ENCODE data around the gene PPIP5K2. TPM values are rescaled to one million over a fixed set of nuclear protein-coding genes. Genes with fewer than 3 reads are reported as not detected.

PPIP5K2 gene
- total RNA-seq, 1 experiment from 2014 or later = 29.7 TPM

- CTCF ChIA-PET = no interaction called here
- Mint-ChIP-seq H3K4me3 (ENCODE audit: unreplicated experiment) (no peak overlapping the region), H3K4me1 (ENCODE audit: insufficient read depth, unreplicated experiment) (no peaks in the 10 kb centered on the region), H3K27me3 (ENCODE audit: insufficient read depth, unreplicated experiment) (no peaks in the 10 kb centered on the region), H3K9me3 (ENCODE audit: unreplicated experiment) (no peaks in the 10 kb centered on the region), H3K36me3 (ENCODE audit: insufficient read depth, unreplicated experiment) (peaks cover 13% of the 10 kb centered on the region), H3K27ac (ENCODE audit: low read depth, unreplicated experiment) (no peak overlapping the region)
- no TSS peak for BruUV-seq (replicated peaks)
- DNase-seq (ENCODE audit: unreplicated experiment) = no peak
- intact Hi-C loops (cut with micrococcal nuclease) = no loop called here
- POLR2A ChIA-PET = no interaction called here
- TF ChIP-seq, protein P1, sequence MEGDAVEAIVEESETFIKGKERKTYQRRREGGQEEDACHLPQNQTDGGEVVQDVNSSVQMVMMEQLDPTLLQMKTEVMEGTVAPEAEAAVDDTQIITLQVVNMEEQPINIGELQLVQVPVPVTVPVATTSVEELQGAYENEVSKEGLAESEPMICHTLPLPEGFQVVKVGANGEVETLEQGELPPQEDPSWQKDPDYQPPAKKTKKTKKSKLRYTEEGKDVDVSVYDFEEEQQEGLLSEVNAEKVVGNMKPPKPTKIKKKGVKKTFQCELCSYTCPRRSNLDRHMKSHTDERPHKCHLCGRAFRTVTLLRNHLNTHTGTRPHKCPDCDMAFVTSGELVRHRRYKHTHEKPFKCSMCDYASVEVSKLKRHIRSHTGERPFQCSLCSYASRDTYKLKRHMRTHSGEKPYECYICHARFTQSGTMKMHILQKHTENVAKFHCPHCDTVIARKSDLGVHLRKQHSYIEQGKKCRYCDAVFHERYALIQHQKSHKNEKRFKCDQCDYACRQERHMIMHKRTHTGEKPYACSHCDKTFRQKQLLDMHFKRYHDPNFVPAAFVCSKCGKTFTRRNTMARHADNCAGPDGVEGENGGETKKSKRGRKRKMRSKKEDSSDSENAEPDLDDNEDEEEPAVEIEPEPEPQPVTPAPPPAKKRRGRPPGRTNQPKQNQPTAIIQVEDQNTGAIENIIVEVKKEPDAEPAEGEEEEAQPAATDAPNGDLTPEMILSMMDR (IDR thresholded peaks at IDR 0.05; ENCODE audit: unreplicated experiment) = no peak
Observed at GRCh38 chr5:103207011-103207410, 86.9 kb downstream of the PPIP5K2 start.

GRCh38 chr5:103207653-103208052 is 87.6 kb downstream of the PPIP5K2 start:
- H3K36me3 Mint-ChIP-seq (ENCODE audit: insufficient read depth, unreplicated experiment) = peaks cover 13% of the 10 kb centered on the region
- H3K27ac Mint-ChIP-seq (ENCODE audit: low read depth, unreplicated experiment) = no peak overlapping the region
- POLR2A ChIA-PET = no interaction called here
- no peaks in the 10 kb centered on the region for H3K27me3 Mint-ChIP-seq (ENCODE audit: insufficient read depth, unreplicated experiment)
- no peak for DNase-seq (ENCODE audit: unreplicated experiment)
- H3K4me3 Mint-ChIP-seq (ENCODE audit: unreplicated experiment) = no peak overlapping the region
- no peaks in the 10 kb centered on the region for H3K9me3 Mint-ChIP-seq (ENCODE audit: unreplicated experiment)
- intact Hi-C loops (cut with micrococcal nuclease) = no loop called here
- no TSS peak for BruUV-seq (replicated peaks)
- TF ChIP-seq, protein P1 (IDR thresholded peaks at IDR 0.05; ENCODE audit: unreplicated experiment) = no peak
- no peaks in the 10 kb centered on the region for H3K4me1 Mint-ChIP-seq (ENCODE audit: insufficient read depth, unreplicated experiment)
- CTCF ChIA-PET = interaction anchor here (1.0 kb wide), 1 partner anchor 671 kb away, joined by 3 read pairs; no protein-coding TSS in a partner anchor

GRCh38 chr5:103208460-103208859 is 88.4 kb downstream of the PPIP5K2 start:
- no peaks in the 10 kb centered on the region for H3K4me1 Mint-ChIP-seq (ENCODE audit: insufficient read depth, unreplicated experiment)
- no peaks in the 10 kb centered on the region for H3K9me3 Mint-ChIP-seq (ENCODE audit: unreplicated experiment)
- intact Hi-C loops (cut with micrococcal nuclease) = no loop called here
- no TSS peak for BruUV-seq (replicated peaks)
- H3K27me3 Mint-ChIP-seq (ENCODE audit: insufficient read depth, unreplicated experiment) = no peaks in the 10 kb centered on the region
- CTCF ChIA-PET = interaction anchor here (0.7 to 1.0 kb wide), 2 partner anchors 195 to 671 kb away, joined by 3 to 4 read pairs; no protein-coding TSS in a partner anchor
- H3K4me3 Mint-ChIP-seq (ENCODE audit: unreplicated experiment) = no peak overlapping the region
- POLR2A ChIA-PET = no interaction called here
- no peak overlapping the region for H3K27ac Mint-ChIP-seq (ENCODE audit: low read depth, unreplicated experiment)
- H3K36me3 Mint-ChIP-seq (ENCODE audit: insufficient read depth, unreplicated experiment) = peaks cover 13% of the 10 kb centered on the region
- TF ChIP-seq, protein P1 (IDR thresholded peaks at IDR 0.05; ENCODE audit: unreplicated experiment) = no peak
- DNase-seq (ENCODE audit: unreplicated experiment) = no peak

GRCh38 chr5:103209065-103209464 is 89.0 kb downstream of the PPIP5K2 start:
- H3K27me3 Mint-ChIP-seq (ENCODE audit: insufficient read depth, unreplicated experiment) = no peaks in the 10 kb centered on the region
- H3K36me3 Mint-ChIP-seq (ENCODE audit: insufficient read depth, unreplicated experiment) = peaks cover 13% of the 10 kb centered on the region
- DNase-seq (ENCODE audit: unreplicated experiment) = no peak
- no peak overlapping the region for H3K4me3 Mint-ChIP-seq (ENCODE audit: unreplicated experiment)
- no TSS peak for BruUV-seq (replicated peaks)
- no peaks in the 10 kb centered on the region for H3K9me3 Mint-ChIP-seq (ENCODE audit: unreplicated experiment)
- H3K4me1 Mint-ChIP-seq (ENCODE audit: insufficient read depth, unreplicated experiment) = no peaks in the 10 kb centered on the region
- H3K27ac Mint-ChIP-seq (ENCODE audit: low read depth, unreplicated experiment) = no peak overlapping the region
- TF ChIP-seq, protein P1 (IDR thresholded peaks at IDR 0.05; ENCODE audit: unreplicated experiment) = no peak
- POLR2A ChIA-PET = no interaction called here
- intact Hi-C loops (cut with micrococcal nuclease) = no loop called here
- CTCF ChIA-PET = no interaction called here

Data from MCF 10A (cell line).